HUES48 (cell line): ENCODE results near the gene CHKA.

ENCODE experiments used
- H3K27ac ChIP-seq: one replicate; pipeline ENCODE4 v1.7.0; 2013; ENCODE audit warnings: low read depth, low read length, inconsistent platforms
- H3K27me3 ChIP-seq: 2 replicates; pipeline ENCODE4 v1.6.1; 2013; ENCODE audit warnings: mild to moderate bottlenecking, low read length; ENCODE audit not compliant: control insufficient read depth, insufficient read depth
- H3K36me3 ChIP-seq: 2 replicates; pipeline ENCODE4 v1.6.1; 2013; ENCODE audit warnings: low read length; ENCODE audit not compliant: control insufficient read depth, insufficient read depth
- H3K4me1 ChIP-seq: 2 replicates; pipeline ENCODE4 v1.6.1; 2013; ENCODE audit warnings: mild to moderate bottlenecking, low read length; ENCODE audit not compliant: control insufficient read depth, insufficient read depth
- H3K4me3 ChIP-seq: 2 replicates; pipeline ENCODE4 v1.5.1; 2013; ENCODE audit warnings: mild to moderate bottlenecking, low read depth, low read length
- H3K9ac ChIP-seq: 2 replicates; pipeline ENCODE4 v1.6.1; 2013; ENCODE audit warnings: mild to moderate bottlenecking, low read depth, low read length, moderate library complexity
- H3K9me3 ChIP-seq: 2 replicates; pipeline ENCODE4 v1.6.1; 2013; ENCODE audit warnings: low read length; ENCODE audit not compliant: control insufficient read depth, insufficient read depth

The CHKA gene

DNA sequence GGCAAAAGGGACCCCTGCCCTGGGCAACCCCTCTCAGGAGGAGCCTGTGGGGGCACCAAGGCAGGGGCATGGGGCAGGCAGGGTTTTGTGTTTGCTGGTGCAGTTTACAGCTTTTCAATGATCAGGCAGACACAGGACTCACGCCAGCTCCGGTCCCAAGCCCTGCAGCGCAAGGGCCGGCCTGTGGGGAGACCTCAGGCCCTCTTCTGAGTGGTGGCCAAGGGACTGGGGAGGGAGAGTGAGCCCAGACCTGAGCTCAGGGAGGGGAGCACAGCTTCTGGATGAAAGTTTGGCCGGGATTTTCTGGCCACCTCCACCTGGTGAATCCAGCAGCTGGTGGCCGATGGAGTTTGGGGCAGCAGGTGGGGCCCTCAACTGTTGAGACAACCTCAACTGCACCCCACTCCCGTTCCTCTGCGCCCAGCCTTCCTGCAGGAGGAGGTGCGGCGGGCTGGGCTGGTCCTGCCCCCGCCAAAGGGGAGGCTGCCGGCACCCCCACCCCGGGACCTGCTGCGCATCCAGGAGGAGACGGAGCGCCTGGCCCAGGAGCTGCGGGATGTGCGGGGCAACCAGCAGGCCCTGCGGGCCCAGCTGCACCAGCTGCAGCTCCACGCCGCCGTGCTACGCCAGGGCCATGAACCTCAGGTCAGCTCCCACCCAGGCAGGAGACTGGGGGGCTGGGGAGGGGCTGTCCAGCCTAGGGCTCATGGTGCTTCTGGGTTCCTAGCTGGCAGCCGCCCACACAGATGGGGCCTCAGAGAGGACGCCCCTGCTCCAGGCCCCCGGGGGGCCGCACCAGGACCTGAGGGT, 78.8 kb downstream of the CHKA start:
- Histone ChIP-seq H3K4me3 (no peak overlapping the region), H3K27ac (no peak overlapping the region), H3K9ac (no peak overlapping the region), H3K9me3 (no peaks in the 10 kb centered on the region), H3K36me3 (no peaks in the 10 kb centered on the region), H3K4me1 (peaks cover 21% of the 10 kb centered on the region; the same call in 1 of the 2 replicates), H3K27me3 (no peaks in the 10 kb centered on the region)

DNA sequence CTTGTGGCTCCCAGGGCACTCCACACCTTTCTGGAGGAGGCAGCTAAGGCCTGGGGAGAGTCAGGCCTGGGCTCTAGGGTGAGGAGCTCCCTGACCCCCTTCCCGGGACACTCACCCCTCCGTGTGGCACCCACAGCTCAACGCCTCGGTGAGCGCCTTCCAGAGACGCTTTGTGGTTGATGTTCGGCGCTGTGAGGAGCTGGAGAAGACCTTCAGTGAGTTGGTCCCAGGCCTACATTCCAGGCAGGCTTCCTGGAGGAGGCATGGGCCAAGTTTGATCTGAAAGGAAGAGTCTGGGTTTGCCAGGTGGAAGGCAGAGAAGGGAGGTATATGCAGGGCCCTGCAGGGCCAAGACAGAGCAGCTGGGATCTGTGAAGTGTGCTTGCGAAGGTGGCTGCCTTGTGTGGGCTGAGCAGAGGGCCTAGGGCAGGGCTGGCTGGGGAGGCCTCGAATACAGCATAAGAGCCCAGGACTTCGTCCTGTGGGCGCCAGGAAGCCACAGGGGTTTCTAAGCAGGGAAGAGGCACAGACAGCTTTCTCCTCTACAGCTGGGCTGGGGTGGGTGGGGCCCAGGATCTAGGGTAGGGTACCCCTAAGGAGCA, 79.5 kb downstream of the CHKA start:
- Histone ChIP-seq H3K36me3 (no peaks in the 10 kb centered on the region), H3K9me3 (no peaks in the 10 kb centered on the region), H3K27ac (no peak overlapping the region), H3K9ac (no peak overlapping the region), H3K4me3 (no peak overlapping the region), H3K4me1 (peaks cover 21% of the 10 kb centered on the region; the same call in 1 of the 2 replicates), H3K27me3 (no peaks in the 10 kb centered on the region)

DNA sequence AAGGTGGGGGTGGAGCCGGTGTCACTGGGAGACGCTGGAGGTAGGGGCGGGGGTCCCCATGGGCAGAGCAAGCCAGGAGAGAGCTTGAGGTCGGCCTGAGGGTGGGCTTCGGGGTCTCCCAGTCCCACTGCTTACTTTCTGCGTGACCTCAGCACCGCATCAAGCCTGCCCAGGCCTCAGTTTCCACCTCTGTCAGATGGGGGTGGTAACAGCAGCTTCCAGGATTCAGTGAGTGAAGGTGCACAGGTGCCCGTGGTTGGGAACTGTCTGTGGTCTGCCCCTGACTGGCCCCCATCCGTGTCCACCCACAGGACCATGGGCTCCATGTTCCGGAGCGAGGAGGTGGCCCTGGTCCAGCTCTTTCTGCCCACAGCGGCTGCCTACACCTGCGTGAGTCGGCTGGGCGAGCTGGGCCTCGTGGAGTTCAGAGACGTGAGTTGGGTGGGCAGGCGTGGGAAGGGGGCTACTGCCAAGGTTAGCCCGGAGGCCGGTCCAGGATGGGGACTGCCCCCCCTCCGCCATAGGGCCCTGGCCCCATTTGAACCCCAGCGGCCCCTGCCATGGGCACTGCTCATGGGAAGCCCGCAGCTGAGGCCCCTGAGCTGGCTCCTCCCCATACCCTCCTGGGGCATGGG, 80.1 kb downstream of the CHKA start:
- H3K4me3 ChIP-seq, result no peak overlapping the region
- H3K36me3 ChIP-seq, result no peaks in the 10 kb centered on the region
- H3K27me3 ChIP-seq, result no peaks in the 10 kb centered on the region
- no peak overlapping the region for H3K9ac ChIP-seq
- no peaks in the 10 kb centered on the region for H3K9me3 ChIP-seq
- H3K4me1 ChIP-seq, result peaks cover 21% of the 10 kb centered on the region; the same call in 1 of the 2 replicates
- H3K27ac ChIP-seq, result peak overlapping the region; percentile 74

DNA sequence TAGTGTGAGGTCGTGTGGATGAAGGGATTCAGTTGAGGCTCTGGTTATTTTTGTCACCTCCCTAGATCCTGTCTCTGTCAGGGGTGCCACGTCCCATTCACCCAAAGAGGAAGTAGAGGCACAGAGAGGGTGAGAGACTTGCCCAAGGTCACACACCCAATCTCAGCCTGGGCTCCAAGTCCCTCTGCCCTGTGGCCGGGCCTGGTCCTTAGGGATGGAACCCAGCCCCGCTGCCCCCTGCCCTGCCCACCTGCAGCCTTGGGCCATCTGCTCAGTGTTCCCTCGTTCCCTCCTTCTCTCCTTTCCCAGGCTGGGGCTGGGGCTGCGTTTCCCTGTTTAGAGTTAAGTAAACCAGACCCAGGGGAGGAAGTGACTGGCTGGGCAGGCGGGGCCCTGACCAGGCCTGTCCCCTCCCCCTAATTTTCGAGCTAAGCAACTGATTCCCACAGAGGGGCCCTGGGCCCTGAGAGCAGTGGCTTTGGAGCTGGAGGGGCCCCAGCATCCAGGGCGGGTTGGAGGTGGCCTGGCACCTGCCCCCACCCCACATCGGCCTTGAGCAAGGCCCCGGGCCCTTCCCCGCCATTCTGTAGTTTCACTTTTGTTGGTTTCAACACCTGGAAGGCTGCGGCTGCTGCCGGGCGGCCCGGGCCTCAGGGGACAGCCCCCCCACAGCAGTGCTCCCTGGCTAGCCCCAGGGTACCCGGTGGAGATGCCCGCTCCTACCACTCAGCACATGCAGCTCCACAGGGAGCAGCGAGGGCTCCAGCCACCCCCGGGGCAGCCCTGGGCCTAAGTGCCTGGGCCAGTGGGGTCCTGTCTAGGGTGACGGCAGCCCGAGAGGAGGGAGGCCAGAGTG, 80.9 kb downstream of the CHKA start:
- Histone ChIP-seq H3K9ac (no peak overlapping the region), H3K4me3 (no peak overlapping the region), H3K9me3 (no peaks in the 10 kb centered on the region), H3K4me1 (peaks cover 21% of the 10 kb centered on the region; the same call in 1 of the 2 replicates), H3K27ac (peak overlapping the region; percentile 74), H3K36me3 (no peaks in the 10 kb centered on the region), H3K27me3 (no peaks in the 10 kb centered on the region)

DNA sequence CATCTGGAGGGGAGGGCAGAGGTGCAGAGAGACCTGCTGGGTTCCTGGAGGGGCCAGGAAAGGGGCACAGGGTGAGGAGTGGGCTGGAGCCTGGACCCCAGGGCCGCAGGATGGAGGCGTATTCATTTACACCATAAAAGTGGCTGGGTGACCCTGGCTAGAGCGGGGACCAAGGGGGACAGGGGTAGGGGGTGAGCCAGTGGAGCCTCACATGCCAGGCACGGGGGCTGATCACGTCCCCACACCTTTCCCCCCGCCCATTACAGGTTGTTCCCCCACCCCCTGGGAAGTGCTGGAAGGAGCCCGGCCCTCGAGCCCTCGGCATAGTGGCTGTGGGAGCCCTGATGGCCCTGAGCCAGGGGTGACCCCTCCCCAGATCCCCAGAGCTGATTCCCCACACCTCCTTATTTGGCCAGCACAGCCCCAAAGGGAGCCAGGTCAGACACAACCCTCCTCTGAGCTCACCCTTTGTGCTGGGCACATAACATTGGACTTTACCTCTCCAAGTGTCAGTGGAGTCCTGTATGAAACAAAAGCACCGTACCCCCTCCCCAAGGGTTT, 81.6 kb downstream of the CHKA start:
- peaks cover 21% of the 10 kb centered on the region; the same call in 1 of the 2 replicates for H3K4me1 ChIP-seq
- H3K4me3 ChIP-seq, result peak overlapping the region; percentile 60
- peak overlapping the region; percentile 74 for H3K27ac ChIP-seq
- H3K27me3 ChIP-seq, result no peaks in the 10 kb centered on the region
- H3K9ac ChIP-seq, result no peak overlapping the region
- H3K36me3 ChIP-seq, result peaks cover 6% of the 10 kb centered on the region
- H3K9me3 ChIP-seq, result no peaks in the 10 kb centered on the region

DNA sequence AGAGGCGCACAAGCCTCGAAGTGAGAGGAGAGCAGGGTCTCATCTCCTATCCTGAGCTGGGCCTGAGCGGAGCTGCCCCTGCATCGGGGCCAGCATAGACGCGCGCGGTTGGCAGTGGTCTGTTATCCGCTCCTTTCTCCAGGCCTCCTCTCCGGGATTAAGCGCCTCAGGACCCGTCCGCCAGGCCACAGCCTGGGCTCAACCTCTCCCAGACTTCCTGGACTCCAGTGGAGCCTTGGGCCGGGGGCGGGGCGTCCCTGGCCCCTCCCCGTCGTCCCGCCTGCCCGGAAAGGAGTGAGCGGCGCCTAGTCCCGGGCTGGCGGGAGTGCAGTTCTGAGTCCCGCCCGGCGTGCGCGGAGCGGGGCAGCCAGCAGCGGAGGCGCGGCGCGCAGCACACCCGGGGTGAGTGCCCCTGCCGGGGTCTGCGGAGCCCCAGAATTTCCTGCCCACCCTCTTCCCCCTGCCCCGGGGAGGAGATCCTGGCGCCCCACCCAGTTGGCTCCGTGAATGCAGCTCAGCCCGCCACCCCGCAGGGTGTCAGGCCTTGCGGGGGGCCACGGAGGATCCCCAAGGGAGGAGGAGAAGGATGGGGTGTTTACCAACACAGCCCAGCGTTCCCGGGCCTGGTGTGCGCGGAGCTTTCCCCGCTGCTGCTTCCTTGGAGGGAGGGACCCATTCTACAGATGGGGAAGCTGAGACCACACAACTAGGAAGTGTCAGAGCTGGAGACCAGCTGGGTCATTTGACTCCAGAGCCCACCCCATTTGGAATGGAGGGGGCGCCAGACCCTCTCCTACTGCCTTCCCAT, 82.3 kb downstream of the CHKA start, which contains the start of gene TCIRG1:
TCIRG1 (plus strand) TSS at position 308 of the 808 bp plus-strand sequence. CDS start 2,247 bp downstream, outside the sequence.
- H3K36me3 ChIP-seq, result peaks cover 10% of the 10 kb centered on the region
- peak within 1 kb of the TSS; percentile 60 for H3K4me3 ChIP-seq
- H3K9me3 ChIP-seq, result no peaks in the 10 kb centered on the region
- peaks cover 17% of the 10 kb centered on the region; the same call in 1 of the 2 replicates for H3K4me1 ChIP-seq
- no peaks in the 10 kb centered on the region for H3K27me3 ChIP-seq
- H3K27ac ChIP-seq, result peak within 1 kb of the TSS; percentile 74
- H3K9ac ChIP-seq, result peak within 1 kb of the TSS; percentile 58

DNA sequence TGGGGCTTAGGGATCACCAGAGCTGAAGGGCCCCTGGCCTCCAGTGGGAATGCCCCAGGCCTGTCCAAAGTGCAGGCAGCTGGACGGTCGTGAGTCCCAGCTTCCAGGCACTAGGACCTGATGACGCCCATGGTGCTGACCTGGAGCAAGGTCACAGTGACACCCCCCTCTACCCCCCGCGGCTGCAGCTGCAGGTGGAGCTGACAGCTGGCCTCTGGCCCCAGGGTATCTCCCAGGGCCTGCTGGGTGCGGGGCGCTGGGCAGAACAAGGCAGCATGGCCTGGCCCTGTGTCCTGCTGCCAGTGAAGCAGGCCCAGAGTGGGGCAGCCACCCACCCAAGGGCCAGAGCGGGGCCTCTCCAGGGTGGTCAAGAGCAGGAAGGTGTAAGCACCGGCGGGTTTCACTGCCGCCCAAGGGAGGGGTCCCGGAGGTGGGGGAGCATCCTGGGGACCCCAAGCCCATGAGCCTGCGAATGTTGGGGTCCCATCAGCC, 82.9 kb downstream of the CHKA start:
- Histone ChIP-seq H3K9ac (peak overlapping the region; percentile 58), H3K9me3 (no peaks in the 10 kb centered on the region), H3K27ac (peak overlapping the region; percentile 57), H3K36me3 (peaks cover 16% of the 10 kb centered on the region), H3K4me3 (peak overlapping the region; percentile 60; the same call in 1 of the 2 replicates), H3K27me3 (no peaks in the 10 kb centered on the region), H3K4me1 (peaks cover 17% of the 10 kb centered on the region; the same call in 1 of the 2 replicates)

DNA sequence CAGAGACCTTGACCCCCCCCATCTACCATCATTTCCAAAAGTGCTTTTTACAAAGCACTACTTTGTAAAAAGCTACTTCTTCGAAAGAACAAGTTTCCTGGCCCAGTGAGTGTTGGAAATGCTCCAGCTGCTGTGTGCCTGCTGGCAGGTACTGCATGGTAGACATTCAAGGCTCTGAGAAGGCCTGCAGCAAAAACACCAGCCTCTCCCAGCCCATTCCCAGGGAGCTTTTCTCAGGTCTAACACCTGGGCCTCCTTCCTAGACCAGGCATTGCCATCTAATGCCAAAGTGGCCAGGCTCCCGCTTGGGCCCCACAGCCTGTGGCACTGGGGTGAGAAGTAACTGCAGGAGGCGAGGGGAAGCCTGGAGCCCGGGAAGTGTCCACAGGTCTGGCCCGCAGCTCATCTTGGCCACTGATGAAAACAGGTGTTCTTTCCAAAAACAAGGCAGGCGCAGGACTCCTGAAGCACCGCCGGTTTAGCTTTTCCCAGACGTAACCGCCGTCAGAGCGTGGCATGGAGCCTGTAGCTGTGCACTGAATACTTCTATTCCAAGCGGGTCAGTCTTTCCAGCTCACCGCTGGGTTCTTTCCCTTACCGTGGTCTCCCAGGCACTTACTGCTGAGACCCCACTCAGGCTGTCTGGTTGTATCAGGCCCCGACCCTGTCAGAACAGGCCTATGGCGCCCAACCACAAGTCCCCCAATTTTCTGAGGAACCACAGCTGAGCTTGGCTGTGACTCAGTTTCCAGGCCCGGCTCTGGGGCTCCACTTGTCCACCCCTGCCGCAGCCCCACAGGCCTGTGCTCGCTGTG, 83.6 kb downstream of the CHKA start:
- Histone ChIP-seq H3K36me3 (peaks cover 23% of the 10 kb centered on the region), H3K9me3 (no peaks in the 10 kb centered on the region), H3K27me3 (no peaks in the 10 kb centered on the region), H3K4me3 (no peak overlapping the region), H3K9ac (no peak overlapping the region), H3K4me1 (peaks cover 17% of the 10 kb centered on the region; the same call in 1 of the 2 replicates), H3K27ac (no peak overlapping the region)

DNA sequence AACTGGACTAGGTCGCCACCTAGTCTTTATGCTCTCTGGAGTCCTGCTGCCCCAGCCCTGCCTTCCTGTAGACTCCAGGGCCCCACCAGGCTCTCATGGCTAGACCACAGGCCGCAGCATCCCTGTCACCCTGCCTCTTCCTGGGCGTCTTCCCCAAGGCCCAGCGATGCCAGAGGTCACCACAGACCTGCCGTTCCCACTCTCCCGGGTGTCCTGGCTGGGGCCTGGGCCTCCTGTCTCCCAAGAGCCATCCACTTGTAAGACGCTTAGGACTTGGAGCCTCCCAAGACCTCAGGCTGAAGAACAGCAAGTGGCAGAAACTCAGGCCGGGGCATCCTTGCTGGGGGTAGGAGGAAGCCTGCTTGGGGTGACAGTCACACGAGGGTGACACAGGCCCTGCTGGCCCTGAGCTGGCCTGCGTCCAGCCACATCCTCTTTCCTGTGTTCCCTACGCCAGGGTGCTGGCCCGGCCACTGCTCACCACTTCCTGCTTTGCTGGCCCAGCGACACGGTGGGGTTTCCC, 84.4 kb downstream of the CHKA start:
- H3K27ac ChIP-seq, result no peak overlapping the region
- H3K36me3 ChIP-seq, result peaks cover 31% of the 10 kb centered on the region
- peaks cover 17% of the 10 kb centered on the region; the same call in 1 of the 2 replicates for H3K4me1 ChIP-seq
- H3K4me3 ChIP-seq, result no peak overlapping the region
- H3K9ac ChIP-seq, result no peak overlapping the region
- H3K27me3 ChIP-seq, result no peaks in the 10 kb centered on the region
- no peaks in the 10 kb centered on the region for H3K9me3 ChIP-seq
